ENCODE results near the gene LDAH. TPM values are rescaled to one million over a fixed set of nuclear protein-coding genes. Genes with fewer than 3 reads are reported as not detected.

The LDAH gene
- total and polyA plus RNA-seq, 4 donors, result 5.0 to 30.8 (median 11.5) TPM

GRCh38 chr2:20744366-20745335, 78.2 kb downstream of the LDAH start:
- ATAC-seq (ENCODE audit: insufficient read depth, low FRiP score), result no peak
- no peak for TF ChIP-seq CTCF (IDR thresholded peaks at IDR 0.05; ENCODE audit: control extremely low read depth, extremely low read depth)
- DNase-seq, result no peak
- Histone ChIP-seq H3K4me1 (ENCODE audit: control insufficient read depth in 5 of 5, insufficient read depth in 5 of 5, low read length in 5 of 5) (no peaks in the 10 kb centered on the region), H3K4me3 (no peak overlapping the region), H3K36me3 (ENCODE audit: control insufficient read depth in 4 of 4, insufficient read depth in 4 of 4, low read length in 4 of 4) (no peaks in the 10 kb centered on the region), H3K27me3 (ENCODE audit: control insufficient read depth in 3 of 3, insufficient read depth in 3 of 3, low read length in 2 of 3) (no peaks in the 10 kb centered on the region), H3K9me3 (ENCODE audit: control insufficient read depth in 4 of 4, insufficient read depth in 3 of 4, low read length in 3 of 4) (no peaks in the 10 kb centered on the region), H3K9ac (ENCODE audit: insufficient read depth in 1 of 2, low read length in 2 of 2) (no peak overlapping the region), H3K27ac (ENCODE audit: low read depth in 1 of 2, low read length in 1 of 2) (no peak overlapping the region)
- WGBS, 2 donors, result 83 to 94% methylated on average over 2 of the region's 2 CpGs

- ATAC-seq (ENCODE audit: insufficient read depth, low FRiP score) (no peak), DNase-seq (no peak)
- no peak overlapping the region for H3K4me3 ChIP-seq
- TF ChIP-seq CTCF (IDR thresholded peaks at IDR 0.05; ENCODE audit: control extremely low read depth, extremely low read depth), result no peak
- H3K9ac ChIP-seq (ENCODE audit: insufficient read depth in 1 of 2, low read length in 2 of 2), result no peak overlapping the region
- no peaks in the 10 kb centered on the region for H3K9me3 ChIP-seq (ENCODE audit: control insufficient read depth in 4 of 4, insufficient read depth in 3 of 4, low read length in 3 of 4)
- no peak overlapping the region for H3K27ac ChIP-seq (ENCODE audit: low read depth in 1 of 2, low read length in 1 of 2)
- H3K27me3 ChIP-seq (ENCODE audit: control insufficient read depth in 3 of 3, insufficient read depth in 3 of 3, low read length in 2 of 3), result no peaks in the 10 kb centered on the region
- no peaks in the 10 kb centered on the region for H3K36me3 ChIP-seq (ENCODE audit: control insufficient read depth in 4 of 4, insufficient read depth in 4 of 4, low read length in 4 of 4)
- H3K4me1 ChIP-seq (ENCODE audit: control insufficient read depth in 5 of 5, insufficient read depth in 5 of 5, low read length in 5 of 5), result no peaks in the 10 kb centered on the region
Observed at GRCh38 chr2:20738772-20739171, 84.1 kb downstream of the LDAH start.

- H3K36me3 ChIP-seq (ENCODE audit: control insufficient read depth in 4 of 4, insufficient read depth in 4 of 4, low read length in 4 of 4), result no peaks in the 10 kb centered on the region
- ATAC-seq (ENCODE audit: insufficient read depth, low FRiP score), result no peak
- H3K27me3 ChIP-seq (ENCODE audit: control insufficient read depth in 3 of 3, insufficient read depth in 3 of 3, low read length in 2 of 3), result no peaks in the 10 kb centered on the region
- no peak for TF ChIP-seq CTCF (IDR thresholded peaks at IDR 0.05; ENCODE audit: control extremely low read depth, extremely low read depth)
- DNase-seq, result no peak
- H3K27ac ChIP-seq (ENCODE audit: low read depth in 1 of 2, low read length in 1 of 2), result no peak overlapping the region
- H3K9me3 ChIP-seq (ENCODE audit: control insufficient read depth in 4 of 4, insufficient read depth in 3 of 4, low read length in 3 of 4), result no peaks in the 10 kb centered on the region
- H3K9ac ChIP-seq (ENCODE audit: insufficient read depth in 1 of 2, low read length in 2 of 2), result no peak overlapping the region
- H3K4me1 ChIP-seq (ENCODE audit: control insufficient read depth in 5 of 5, insufficient read depth in 5 of 5, low read length in 5 of 5), result no peaks in the 10 kb centered on the region
- 52 to 65% methylated on average over 3 of the region's 3 CpGs for WGBS, 2 donors
- no peak overlapping the region for H3K4me3 ChIP-seq
Observed at GRCh38 chr2:20737505-20737904, 85.4 kb downstream of the LDAH start.
